ENCODE data around the gene ABITRAM.

ABITRAM gene

GRCh38 chr9:108980893-108981292 is 46.7 kb downstream of the ABITRAM start:
- no peak for FAIRE-seq
- DNase-seq (ENCODE audit: insufficient read length, low spot score), result no peak

GRCh38 chr9:108983885-108984284 is 49.7 kb downstream of the ABITRAM start:
- DNase-seq (ENCODE audit: insufficient read length, low spot score), result no peak

More at GRCh38 chr9:108983885-108984284, 49.7 kb downstream of the ABITRAM start:
- no peak for FAIRE-seq
